GM19023 (cell line): Measurements from ENCODE around the gene UNKL.

Source experiments
- ATAC-seq: cut with Tn5 transposase; IDR thresholded peaks from one replicate; pipeline ENCODE4 v1.9.1; 2021; ENCODE audit warnings: mild to moderate bottlenecking, moderate library complexity; ENCODE audit not compliant: unreplicated experiment

The UNKL gene

GRCh38 chr16:1414532-1415260, at the start of gene UNKL:
TSS of gene UNKL (minus strand) at chr16:1414704. CDS start at chr16:1414691, 13 bp downstream.
- ATAC-seq = peak; percentile 65

- ATAC-seq = no peak
Observed at GRCh38 chr16:1461146-1461545, 46.6 kb upstream of the UNKL start.

GRCh38 chr16:1460602-1461138, 46.2 kb upstream of the UNKL start:
- ATAC-seq = no peak

GRCh38 chr16:1459967-1460366, 45.5 kb upstream of the UNKL start:
- no peak for ATAC-seq

GRCh38 chr16:1458977-1459341, 44.5 kb upstream of the UNKL start:
- ATAC-seq = no peak

GRCh38 chr16:1458336-1458976, 44.0 kb upstream of the UNKL start:
- ATAC-seq = no peak

- ATAC-seq = no peak
Observed at GRCh38 chr16:1457489-1458245, 43.2 kb upstream of the UNKL start.

GRCh38 chr16:1456951-1457350, 42.4 kb upstream of the UNKL start:
- no peak for ATAC-seq

GRCh38 chr16:1455190-1456171, 41.0 kb upstream of the UNKL start:
- no peak for ATAC-seq

GRCh38 chr16:1454561-1454960, 40.1 kb upstream of the UNKL start:
- ATAC-seq = no peak

- ATAC-seq = no peak
Observed at GRCh38 chr16:1453316-1453715, 38.8 kb upstream of the UNKL start.

- no peak for ATAC-seq
Observed at GRCh38 chr16:1452530-1452929, 38.0 kb upstream of the UNKL start.

- ATAC-seq = no peak
Observed at GRCh38 chr16:1451702-1452392, 37.3 kb upstream of the UNKL start.

GRCh38 chr16:1450841-1451240, 36.3 kb upstream of the UNKL start:
- no peak for ATAC-seq

- no peak for ATAC-seq
Observed at GRCh38 chr16:1450218-1450617, 35.7 kb upstream of the UNKL start.

- no peak for ATAC-seq
Observed at GRCh38 chr16:1449201-1449788, 34.8 kb upstream of the UNKL start.

- ATAC-seq = no peak
Observed at GRCh38 chr16:1448536-1449116, 34.1 kb upstream of the UNKL start.

- no peak for ATAC-seq
Observed at GRCh38 chr16:1447965-1448364, 33.5 kb upstream of the UNKL start.
